WI38 (cell line): ENCODE measurements around the gene VPS52.

ENCODE experiments used
- H3K4me3 ChIP-seq: 2 replicates; pipeline ENCODE4 v1.5.1; 2011; ENCODE audit warnings: low read depth, mild to moderate bottlenecking, control low read depth, low read length
- TF ChIP-seq, protein P1 (sequence below): IDR thresholded peaks from 2 replicates; pipeline ENCODE4 v1.5.1; 2012; ENCODE audit warnings: low read depth, mild to moderate bottlenecking, control low read depth, low read length

Gene VPS52, protein sequence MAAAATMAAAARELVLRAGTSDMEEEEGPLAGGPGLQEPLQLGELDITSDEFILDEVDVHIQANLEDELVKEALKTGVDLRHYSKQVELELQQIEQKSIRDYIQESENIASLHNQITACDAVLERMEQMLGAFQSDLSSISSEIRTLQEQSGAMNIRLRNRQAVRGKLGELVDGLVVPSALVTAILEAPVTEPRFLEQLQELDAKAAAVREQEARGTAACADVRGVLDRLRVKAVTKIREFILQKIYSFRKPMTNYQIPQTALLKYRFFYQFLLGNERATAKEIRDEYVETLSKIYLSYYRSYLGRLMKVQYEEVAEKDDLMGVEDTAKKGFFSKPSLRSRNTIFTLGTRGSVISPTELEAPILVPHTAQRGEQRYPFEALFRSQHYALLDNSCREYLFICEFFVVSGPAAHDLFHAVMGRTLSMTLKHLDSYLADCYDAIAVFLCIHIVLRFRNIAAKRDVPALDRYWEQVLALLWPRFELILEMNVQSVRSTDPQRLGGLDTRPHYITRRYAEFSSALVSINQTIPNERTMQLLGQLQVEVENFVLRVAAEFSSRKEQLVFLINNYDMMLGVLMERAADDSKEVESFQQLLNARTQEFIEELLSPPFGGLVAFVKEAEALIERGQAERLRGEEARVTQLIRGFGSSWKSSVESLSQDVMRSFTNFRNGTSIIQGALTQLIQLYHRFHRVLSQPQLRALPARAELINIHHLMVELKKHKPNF

GRCh38 chr6:33271468-33272274, at the start of gene VPS52, which contains the start of gene RPS18:
Gene VPS52, minus strand, starts transcription at chr6:33271876. Its CDS starts 201 bp downstream, at chr6:33271675.
Gene RPS18, plus strand, starts transcription at chr6:33272075. Its CDS starts 45 bp downstream, at chr6:33272120.
- TF ChIP-seq, protein P1, sequence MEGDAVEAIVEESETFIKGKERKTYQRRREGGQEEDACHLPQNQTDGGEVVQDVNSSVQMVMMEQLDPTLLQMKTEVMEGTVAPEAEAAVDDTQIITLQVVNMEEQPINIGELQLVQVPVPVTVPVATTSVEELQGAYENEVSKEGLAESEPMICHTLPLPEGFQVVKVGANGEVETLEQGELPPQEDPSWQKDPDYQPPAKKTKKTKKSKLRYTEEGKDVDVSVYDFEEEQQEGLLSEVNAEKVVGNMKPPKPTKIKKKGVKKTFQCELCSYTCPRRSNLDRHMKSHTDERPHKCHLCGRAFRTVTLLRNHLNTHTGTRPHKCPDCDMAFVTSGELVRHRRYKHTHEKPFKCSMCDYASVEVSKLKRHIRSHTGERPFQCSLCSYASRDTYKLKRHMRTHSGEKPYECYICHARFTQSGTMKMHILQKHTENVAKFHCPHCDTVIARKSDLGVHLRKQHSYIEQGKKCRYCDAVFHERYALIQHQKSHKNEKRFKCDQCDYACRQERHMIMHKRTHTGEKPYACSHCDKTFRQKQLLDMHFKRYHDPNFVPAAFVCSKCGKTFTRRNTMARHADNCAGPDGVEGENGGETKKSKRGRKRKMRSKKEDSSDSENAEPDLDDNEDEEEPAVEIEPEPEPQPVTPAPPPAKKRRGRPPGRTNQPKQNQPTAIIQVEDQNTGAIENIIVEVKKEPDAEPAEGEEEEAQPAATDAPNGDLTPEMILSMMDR = no peak
- H3K4me3 ChIP-seq = peak within 1 kb of the TSS; percentile 75

- H3K4me3 ChIP-seq = peak overlapping the region; percentile 88
- TF ChIP-seq, protein P1 = no peak
Measured at GRCh38 chr6:33321227-33321626, 49.6 kb upstream of the VPS52 start.

- TF ChIP-seq, protein P1 = no peak
- peak overlapping the region; percentile 64 for H3K4me3 ChIP-seq
Measured at GRCh38 chr6:33320315-33321181, 48.9 kb upstream of the VPS52 start.

- TF ChIP-seq, protein P1 = no peak
- H3K4me3 ChIP-seq = peak overlapping the region; percentile 64
Measured at GRCh38 chr6:33319939-33320314, 48.3 kb upstream of the VPS52 start.

- peak overlapping the region; percentile 64 for H3K4me3 ChIP-seq
- TF ChIP-seq, protein P1 = no peak
Measured at GRCh38 chr6:33318426-33319073, 46.9 kb upstream of the VPS52 start.
